HG03342 (cell line): ENCODE data around the gene ABCF3.

Source experiments
- ATAC-seq: cut with Tn5 transposase; IDR thresholded peaks from one replicate; pipeline ENCODE4 v1.9.1; 2021; ENCODE audit warnings: mild to moderate bottlenecking, moderate library complexity; ENCODE audit not compliant: unreplicated experiment

The ABCF3 gene

DNA sequence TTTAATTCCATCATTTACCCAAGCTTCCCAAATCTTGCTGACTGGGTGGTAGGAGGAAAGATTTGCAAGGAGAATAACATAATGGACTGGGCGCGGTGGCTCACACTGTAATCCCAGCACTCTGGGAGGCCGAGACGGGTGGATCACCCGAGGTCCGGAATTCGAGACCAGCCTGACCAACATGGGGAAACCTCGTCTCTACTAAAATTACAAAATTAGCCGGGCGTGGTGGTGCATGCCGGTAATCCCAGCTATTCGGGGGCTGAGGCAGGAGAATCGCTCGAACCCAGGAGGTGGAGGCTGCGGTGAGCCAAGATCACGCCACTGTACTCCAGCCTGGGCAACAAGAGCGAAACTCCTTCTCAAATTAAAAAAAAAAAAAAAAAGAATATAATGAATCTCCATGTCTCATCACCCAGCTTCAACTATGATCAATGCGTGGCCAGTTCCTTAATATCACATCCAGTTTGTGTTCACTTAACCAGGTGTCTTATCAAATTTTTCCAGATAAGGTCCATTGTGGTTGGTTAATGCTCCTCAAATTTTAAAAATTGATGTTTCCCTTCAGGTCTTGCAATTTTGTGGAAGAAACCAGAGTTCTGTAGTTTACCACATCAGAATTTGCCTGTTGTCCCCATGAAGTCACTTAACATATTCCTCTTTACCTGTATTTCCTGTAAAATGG is 1.3 kb upstream of the ABCF3 start:
- ATAC-seq, result no peak

GRCh38 chr3:184185461-184186183 is 377 bp upstream of the ABCF3 start:
- ATAC-seq, result peak; percentile 90

GRCh38 chr3:184186902-184187207 is 856 bp downstream of the ABCF3 start:
- ATAC-seq, result no peak

DNA sequence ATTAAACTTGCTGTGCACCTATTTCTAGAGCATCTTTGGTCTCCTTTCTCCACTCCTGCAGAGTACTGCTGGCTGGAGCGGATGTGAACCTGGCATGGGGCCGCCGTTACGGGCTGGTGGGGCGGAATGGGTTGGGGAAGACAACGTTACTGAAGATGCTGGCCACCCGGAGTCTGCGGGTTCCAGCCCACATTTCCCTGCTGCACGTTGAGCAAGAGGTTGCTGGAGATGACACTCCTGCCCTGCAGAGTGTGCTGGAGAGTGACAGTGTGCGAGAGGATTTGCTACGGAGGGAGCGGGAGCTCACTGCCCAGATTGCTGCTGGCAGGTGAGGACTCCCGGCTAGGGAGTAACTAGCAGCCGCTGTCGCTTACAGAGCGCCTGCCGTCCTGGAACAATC is 2.1 kb downstream of the ABCF3 start:
- ATAC-seq, result no peak

GRCh38 chr3:184189421-184189820 is 3.4 kb downstream of the ABCF3 start:
- ATAC-seq, result no peak

DNA sequence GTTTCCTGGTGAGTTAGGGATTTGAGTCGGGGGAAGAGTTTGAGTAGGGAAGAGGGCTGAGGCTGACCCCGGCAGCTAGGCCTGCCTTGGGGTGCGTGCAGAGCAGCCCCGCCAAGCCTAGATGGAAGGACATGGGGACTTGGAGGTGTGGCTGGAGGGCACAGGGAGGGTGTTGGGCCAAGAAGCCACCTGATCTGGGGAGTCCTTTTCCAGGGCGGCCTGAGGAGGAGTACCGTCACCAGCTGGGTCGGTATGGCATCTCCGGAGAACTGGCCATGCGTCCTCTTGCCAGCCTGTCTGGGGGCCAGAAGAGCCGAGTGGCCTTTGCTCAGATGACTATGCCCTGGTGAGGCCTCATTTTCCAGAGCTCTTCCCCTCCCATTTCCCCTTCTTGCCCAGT is 6.9 kb downstream of the ABCF3 start:
- ATAC-seq, result no peak

DNA sequence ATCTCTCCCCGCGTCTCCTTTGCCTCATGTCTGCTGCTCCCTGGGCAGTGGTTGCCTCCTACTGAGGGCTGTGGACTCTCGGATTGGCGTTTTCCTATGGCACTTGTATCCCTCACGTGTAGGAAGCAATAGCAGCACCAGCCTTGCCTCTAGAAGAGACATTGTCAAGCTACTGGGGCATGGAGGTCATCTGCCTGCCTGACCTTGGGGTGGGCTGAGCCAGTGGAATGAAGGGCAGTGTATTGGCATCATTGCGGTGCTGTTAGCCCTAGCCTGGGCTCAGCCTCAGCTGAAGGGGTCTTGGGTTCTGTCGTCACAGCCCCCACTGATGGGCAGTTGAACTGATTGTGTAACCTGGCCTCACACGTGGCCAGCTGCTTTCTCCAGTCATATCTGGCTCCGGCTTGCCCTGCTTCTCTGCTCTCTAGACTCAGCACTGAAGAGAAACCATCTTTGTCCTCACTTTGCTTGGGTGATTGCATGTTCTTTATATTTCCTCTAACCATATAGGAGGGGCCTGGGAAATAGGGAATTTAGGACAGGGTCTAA is 8.1 kb downstream of the ABCF3 start:
- no peak for ATAC-seq

DNA sequence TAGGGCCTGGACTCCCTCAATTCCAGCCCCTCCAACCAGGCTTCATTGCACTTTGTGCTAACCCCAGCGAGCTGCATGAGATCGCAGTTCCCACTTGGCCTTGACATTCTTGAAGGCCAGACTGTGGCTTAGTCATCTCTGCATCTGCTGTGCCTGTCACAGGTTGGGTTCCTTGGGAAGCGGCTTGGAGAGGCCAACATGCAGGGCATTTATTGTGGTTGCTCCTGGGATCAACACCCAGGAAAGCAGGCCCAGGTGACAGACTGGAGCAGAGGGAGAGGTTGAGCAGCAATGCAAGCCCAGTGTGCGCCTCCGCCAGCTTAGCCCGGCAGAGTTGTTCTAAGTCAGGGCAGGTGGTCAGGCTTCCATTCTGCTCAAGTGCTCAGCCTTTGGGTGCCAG is 10.5 kb downstream of the ABCF3 start:
- no peak for ATAC-seq

DNA sequence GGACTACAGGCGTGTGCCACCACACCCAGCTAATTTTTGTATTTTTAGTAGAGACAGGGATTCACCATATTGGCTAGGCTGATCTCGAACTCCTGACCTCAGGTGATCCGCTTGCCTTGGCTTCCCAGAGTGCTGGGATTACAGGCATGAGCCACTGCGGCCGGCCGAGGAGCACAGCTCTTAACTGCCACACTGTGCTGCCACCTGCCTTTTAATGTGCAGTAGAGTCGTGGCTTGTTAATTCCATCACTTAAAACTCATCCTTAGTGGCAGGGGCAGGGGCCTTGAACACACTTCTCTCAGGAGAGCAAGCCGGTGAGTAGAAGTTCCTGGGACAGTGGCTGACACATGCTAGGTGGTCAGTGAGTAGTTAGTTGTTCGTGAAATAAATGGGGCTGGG is 12.5 kb downstream of the ABCF3 start:
- no peak for ATAC-seq

DNA sequence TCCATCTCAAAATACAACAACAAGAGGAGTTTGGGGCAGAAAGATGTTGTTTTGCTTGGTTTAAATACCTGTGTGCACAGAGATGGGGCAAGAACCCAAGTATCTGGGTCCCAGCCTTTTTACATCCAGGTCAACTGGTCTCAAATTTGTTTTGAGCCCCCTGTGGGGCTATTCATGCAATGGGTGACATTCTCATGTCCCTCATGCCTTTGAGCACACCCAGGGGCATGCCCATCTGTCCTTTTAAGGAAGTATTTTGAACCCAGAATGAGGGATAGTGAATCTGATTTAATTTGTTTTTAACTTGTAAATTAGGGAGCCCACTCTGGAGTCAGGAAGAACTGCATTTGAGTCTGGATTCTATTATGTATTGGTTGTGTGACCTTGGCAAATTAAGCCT is 14.8 kb downstream of the ABCF3 start:
- no peak for ATAC-seq

- no peak for ATAC-seq
Measured at GRCh38 chr3:184203526-184203925, 17.5 kb downstream of the ABCF3 start.

DNA sequence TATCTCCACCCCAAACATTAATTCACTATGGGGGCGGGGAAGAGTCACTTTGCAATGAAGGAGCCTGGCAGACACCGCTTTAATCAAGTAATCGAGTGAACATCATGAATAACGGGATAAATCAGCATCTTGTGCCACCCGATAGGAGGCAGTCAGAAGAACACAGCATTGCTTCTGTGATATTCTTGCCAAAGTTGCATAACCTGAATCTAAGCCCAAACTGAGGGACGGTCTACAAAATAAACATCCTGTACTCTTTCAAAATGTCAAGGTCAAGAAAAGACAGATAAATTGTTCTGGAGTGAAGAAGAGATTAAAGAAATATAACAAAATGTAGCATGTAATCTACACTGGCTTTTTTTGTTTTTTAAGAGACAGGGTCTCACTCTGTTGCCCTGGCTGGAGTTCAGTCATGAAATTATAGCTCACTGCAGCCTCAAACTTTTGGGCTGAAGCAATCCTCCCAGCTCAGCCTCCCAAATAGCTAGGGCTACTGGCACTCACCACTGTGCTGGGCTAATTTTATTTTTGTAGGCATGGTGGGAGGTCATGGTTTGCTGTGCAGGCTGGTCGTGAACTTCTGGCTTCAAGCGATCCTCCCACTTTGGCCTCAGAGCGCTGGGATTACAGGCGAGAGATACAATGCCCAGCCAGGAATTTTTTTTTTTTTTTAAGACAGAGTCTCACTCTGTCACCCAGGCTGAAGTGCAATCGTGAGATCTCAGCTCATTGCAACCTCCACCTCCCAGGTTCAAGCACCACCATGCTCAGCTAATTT is 23.3 kb downstream of the ABCF3 start:
- ATAC-seq, result no peak

GRCh38 chr3:184211297-184211696 is 25.3 kb downstream of the ABCF3 start:
- ATAC-seq, result no peak

- no peak for ATAC-seq
Measured at GRCh38 chr3:184211718-184212117, 25.7 kb downstream of the ABCF3 start.

DNA sequence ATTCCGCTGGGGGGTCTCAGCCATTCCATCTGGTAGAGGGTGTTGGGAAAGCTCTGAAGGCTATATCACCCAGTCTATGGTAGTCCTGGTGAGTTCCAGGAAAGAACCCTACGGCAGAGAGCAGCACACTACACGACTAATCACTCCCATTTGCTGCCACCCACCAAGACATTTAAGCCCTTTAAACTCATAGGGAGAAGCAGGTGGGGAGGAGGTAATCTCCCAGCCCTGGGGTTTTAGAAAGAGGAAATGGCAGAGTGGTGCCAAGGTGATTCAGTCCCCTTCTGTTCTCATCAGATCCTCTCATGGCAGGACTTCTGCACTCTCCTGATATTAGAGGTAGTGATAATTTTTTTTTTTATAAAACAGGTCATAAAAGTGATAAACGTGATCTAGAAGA is 32.8 kb downstream of the ABCF3 start:
- no peak for ATAC-seq

DNA sequence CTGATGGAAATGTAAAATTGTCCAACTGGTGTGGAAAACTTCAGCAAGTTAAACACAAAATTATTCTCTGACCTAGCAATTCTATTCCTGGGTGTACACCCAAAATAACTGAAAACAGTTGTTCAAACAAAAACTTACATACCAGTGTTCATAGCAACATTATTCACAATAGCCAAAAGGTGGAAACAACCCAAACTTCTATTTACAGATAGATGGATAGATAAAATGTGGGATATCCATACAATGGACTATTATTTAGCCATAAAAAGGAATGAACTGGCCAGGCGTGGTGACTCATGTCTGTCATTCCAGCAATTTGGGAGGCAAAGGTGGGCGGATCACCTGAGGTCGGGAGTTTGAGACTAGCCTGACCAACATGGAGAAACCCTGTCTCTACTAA is 36.5 kb downstream of the ABCF3 start:
- no peak for ATAC-seq

GRCh38 chr3:184223946-184224345 is 37.9 kb downstream of the ABCF3 start:
- no peak for ATAC-seq

- no peak for ATAC-seq
Measured at GRCh38 chr3:184227481-184227935, 41.5 kb downstream of the ABCF3 start.

GRCh38 chr3:184228376-184229137 is 42.6 kb downstream of the ABCF3 start:
- no peak for ATAC-seq

- ATAC-seq, result peak; percentile 82
Measured at GRCh38 chr3:184229394-184230080, 43.5 kb downstream of the ABCF3 start, which contains the start of gene VWA5B2. Gene VWA5B2 (plus strand): TSS chr3:184229585. CDS start chr3:184230529, 944 bp downstream.
